OCI-LY7 (cell line): Measurements from ENCODE around the gene CRHR1.

ENCODE experiments used
- CTCF ChIP-seq: fragments of 200-600 bp; sonication (generic); conservative IDR thresholded peaks from 2 replicates; pipeline ENCODE4 v1.5.1; 2014; ENCODE audit warnings: mild to moderate bottlenecking, antibody characterized with exemption, low read length, moderate library complexity, mixed read lengths
- EZH2phosphoT487 ChIP-seq: fragments of 200-600 bp; sonication (generic); IDR thresholded peaks from 2 replicates; pipeline ENCODE4 v1.6.1; 2018; ENCODE audit warnings: low read depth, borderline replicate concordance, mild to moderate bottlenecking, mixed run types, antibody characterized with exemption, low read length, moderate library complexity, mixed read lengths

DNA sequence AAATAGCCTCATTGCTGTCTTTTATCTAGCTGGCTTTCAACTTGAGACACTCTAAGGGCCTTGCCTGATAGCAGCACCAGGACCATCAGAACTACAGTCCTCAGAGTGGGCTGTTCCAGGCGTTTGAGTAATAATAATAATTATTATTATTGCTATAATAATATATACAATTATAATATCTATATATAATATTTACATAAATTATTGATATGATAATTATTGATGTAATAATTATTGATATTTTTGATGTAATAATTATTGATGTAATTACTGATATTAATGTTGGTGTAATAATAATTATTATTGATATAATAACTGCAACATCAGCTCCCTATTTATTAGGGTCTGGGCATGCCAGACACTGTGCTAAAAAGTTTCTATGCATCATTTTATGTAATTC lies 25.6 kb upstream of the CRHR1 start:
- TF ChIP-seq CTCF (no peak), EZH2phosphoT487 (no peak)
